PC-9 (cell line): Measurements from ENCODE around the gene MKNK2. TPM values are rescaled to one million over a fixed set of nuclear protein-coding genes. Genes with fewer than 3 reads are reported as not detected.
"Not testable (repeated sequence)": the region's sequence is repeated elsewhere in the genome, so short reads cannot be mapped to it uniquely, and the experiment has no call there.

Experiments used
- BruUV-seq: library from RNA; stranded (reverse); fragments of 400-500 nt; replicated peaks from 2 replicates; lab custom pipeline; 2021; lab: Mats Ljungman, UMichigan
- CTCF ChIA-PET: fragments of 300-600 bp; sonication (Branson Sonifier 250); formaldehyde crosslinking; loops from one replicate; lab custom pipeline; 2022; ENCODE audit warnings: antibody characterized with exemption; lab: Charles Lee
- POLR2A ChIA-PET: fragments of 300-600 bp; sonication (Branson Sonifier 250); formaldehyde crosslinking; loops from one replicate; lab custom pipeline; 2022; ENCODE audit warnings: antibody characterized with exemption; ENCODE audit not compliant: unreplicated experiment; lab: Charles Lee
- DNase-seq, 2 experiments: peaks; one replicate each; pipeline versions ENCODE4 v3.0.0 to v3.0.0-alpha.2; 2015 to 2022; ENCODE audit warnings: mixed read lengths in 1 of 2
- H2AFZ ChIP-seq: fragments of 200-600 bp; sonication (generic); 2 replicates; pipeline ENCODE4 v1.8.1; 2017; ENCODE audit warnings: antibody characterized with exemption
- H3F3A ChIP-seq: fragments of 200-600 bp; sonication (generic); 2 replicates; pipeline ENCODE4 v1.8.1; 2017; ENCODE audit warnings: antibody characterized with exemption, mild to moderate bottlenecking, low read depth; ENCODE audit not compliant: insufficient read depth
- H3K27ac ChIP-seq: fragments of 200-600 bp; sonication (generic); 2 replicates; pipeline ENCODE4 v1.6.1; 2016; ENCODE audit warnings: mixed run types
- H3K27me3 ChIP-seq: fragments of 200-600 bp; sonication (generic); 2 replicates; pipeline ENCODE4 v1.6.1; 2016; ENCODE audit warnings: low read depth, mixed run types; ENCODE audit not compliant: insufficient read depth
- H3K36me3 ChIP-seq: fragments of 200-600 bp; sonication (generic); 2 replicates; pipeline ENCODE4 v1.6.1; 2016; ENCODE audit warnings: low read depth, mixed run types
- H3K4me1 ChIP-seq: fragments of 200-600 bp; sonication (generic); replicated peaks from 2 replicates; pipeline ENCODE4 v1.6.1; 2016; ENCODE audit warnings: mixed run types; ENCODE audit not compliant: insufficient read depth
- H3K4me2 ChIP-seq: fragments of 200-600 bp; sonication (generic); 2 replicates; pipeline ENCODE4 v1.6.1; 2017; ENCODE audit warnings: mixed run types
- H3K4me3 ChIP-seq: fragments of 200-600 bp; sonication (generic); 2 replicates; pipeline ENCODE4 v1.6.1; 2016; ENCODE audit warnings: mixed run types
- H3K79me2 ChIP-seq: fragments of 200-600 bp; sonication (generic); 2 replicates; pipeline ENCODE4 v1.6.1; 2017; ENCODE audit warnings: low read depth, mixed run types
- H3K9me2 ChIP-seq: fragments of 200-600 bp; sonication (generic); 2 replicates; pipeline ENCODE4 v1.8.1; 2017; ENCODE audit warnings: mild to moderate bottlenecking; ENCODE audit not compliant: insufficient read depth
- H3K9me3 ChIP-seq: fragments of 200-600 bp; sonication (generic); 2 replicates; pipeline ENCODE4 v1.8.1; 2016; ENCODE audit warnings: low read depth; ENCODE audit not compliant: insufficient read depth
- H4K20me1 ChIP-seq: fragments of 200-600 bp; sonication (generic); 2 replicates; pipeline ENCODE4 v1.8.1; 2017; ENCODE audit not compliant: insufficient read depth
- CTCF ChIP-seq: fragments of 200-600 bp; sonication (generic); conservative IDR thresholded peaks from 2 replicates; pipeline ENCODE4 v1.6.1; 2017; ENCODE audit warnings: mixed run types, antibody characterized with exemption, mild to moderate bottlenecking, moderate library complexity
- EZH2 ChIP-seq: fragments of 200-600 bp; sonication (generic); IDR thresholded peaks from 2 replicates; pipeline ENCODE4 v1.8.0; 2017; ENCODE audit warnings: antibody characterized with exemption, low read depth
- intact Hi-C: fragments of 100-400 bp; cut with micrococcal nuclease; formaldehyde crosslinking; loops from one replicate; pipeline ENCODE4 v1.10.0; 2022; ENCODE audit not compliant: unreplicated experiment
- total RNA-seq: library from RNA; stranded (reverse); gene quantifications from 2 replicates; pipeline ENCODE4 v1.2.3, GENCODE V29; 2021

MKNK2 gene
- total RNA-seq, 1 experiment from 2014 or later: 132 TPM

GRCh38 chr19:1991018-1991913 is 59.8 kb downstream of the MKNK2 start:
- peaks cover 4% of the 10 kb centered on the region; the same call in 1 of the 2 replicates for H3F3A ChIP-seq
- no peak overlapping the region for H3K4me3 ChIP-seq
- H3K27me3 ChIP-seq: no peaks in the 10 kb centered on the region
- H3K4me2 ChIP-seq: no peak overlapping the region
- no peak for DNase-seq
- BruUV-seq: no TSS peak
- no peak overlapping the region for H3K27ac ChIP-seq
- no peaks in the 10 kb centered on the region for H3K79me2 ChIP-seq
- intact Hi-C loops: no loop called here
- CTCF ChIA-PET: interaction anchor here (0.6 kb wide), 1 partner anchor 91 kb away, joined by 5 read pairs; no protein-coding TSS in a partner anchor
- POLR2A ChIA-PET: no interaction called here
- H4K20me1 ChIP-seq: no peaks in the 10 kb centered on the region
- peaks cover 3% of the 10 kb centered on the region; the same call in 1 of the 2 replicates for H3K36me3 ChIP-seq
- no peaks in the 10 kb centered on the region for H3K9me2 ChIP-seq
- H3K4me1 ChIP-seq: no peaks in the 10 kb centered on the region
- H2AFZ ChIP-seq: no peak overlapping the region
- TF ChIP-seq EZH2 (no peak), CTCF (no peak)
- no peaks in the 10 kb centered on the region for H3K9me3 ChIP-seq

GRCh38 chr19:1990230-1991017 is 60.6 kb downstream of the MKNK2 start:
- Histone ChIP-seq H3K4me3 (no peak overlapping the region), H4K20me1 (peaks cover 4% of the 10 kb centered on the region; the same call in 1 of the 2 replicates), H3K4me2 (no peak overlapping the region), H3K27ac (no peak overlapping the region), H2AFZ (no peak overlapping the region), H3K79me2 (no peaks in the 10 kb centered on the region), H3K9me3 (no peaks in the 10 kb centered on the region), H3K27me3 (no peaks in the 10 kb centered on the region), H3F3A (peaks cover 4% of the 10 kb centered on the region; the same call in 1 of the 2 replicates), H3K9me2 (no peaks in the 10 kb centered on the region), H3K4me1 (no peaks in the 10 kb centered on the region), H3K36me3 (no peaks in the 10 kb centered on the region)
- POLR2A ChIA-PET: no interaction called here
- no TSS peak for BruUV-seq
- intact Hi-C loops: no loop called here
- CTCF ChIA-PET: no interaction called here
- TF ChIP-seq CTCF (no peak), EZH2 (no peak)
- DNase-seq: no peak

GRCh38 chr19:1989513-1990229 is 61.4 kb downstream of the MKNK2 start:
- CTCF ChIA-PET: no interaction called here

GRCh38 chr19:1988464-1988863 is 62.6 kb downstream of the MKNK2 start:
- H3K9me3 ChIP-seq, intact Hi-C loops, H3K36me3 ChIP-seq, H3K9me2 ChIP-seq, BruUV-seq, H3K4me2 ChIP-seq, H2AFZ ChIP-seq, H3K27me3 ChIP-seq, H3F3A ChIP-seq, DNase-seq, H3K4me3 ChIP-seq, H4K20me1 ChIP-seq, POLR2A ChIA-PET, H3K27ac ChIP-seq, H3K79me2 ChIP-seq, CTCF ChIA-PET, H3K4me1 ChIP-seq: not testable (repeated sequence)

More at GRCh38 chr19:1989513-1990229, 61.4 kb downstream of the MKNK2 start:
- no peak for DNase-seq
- Histone ChIP-seq H3F3A (peaks cover 4% of the 10 kb centered on the region; the same call in 1 of the 2 replicates), H3K27ac (no peak overlapping the region), H3K9me2 (no peaks in the 10 kb centered on the region), H3K4me1 (no peaks in the 10 kb centered on the region), H3K4me2 (no peak overlapping the region), H3K79me2 (no peaks in the 10 kb centered on the region), H3K4me3 (no peak overlapping the region), H4K20me1 (peaks cover 4% of the 10 kb centered on the region; the same call in 1 of the 2 replicates), H3K36me3 (no peaks in the 10 kb centered on the region), H3K9me3 (no peaks in the 10 kb centered on the region), H2AFZ (no peak overlapping the region), H3K27me3 (no peaks in the 10 kb centered on the region)
- POLR2A ChIA-PET: no interaction called here
- intact Hi-C loops: no loop called here
- BruUV-seq: no TSS peak
- no peak for TF ChIP-seq CTCF
- TF ChIP-seq EZH2: no peak
